Measurements from ENCODE around the gene TPRA1.

The TPRA1 gene

DNA sequence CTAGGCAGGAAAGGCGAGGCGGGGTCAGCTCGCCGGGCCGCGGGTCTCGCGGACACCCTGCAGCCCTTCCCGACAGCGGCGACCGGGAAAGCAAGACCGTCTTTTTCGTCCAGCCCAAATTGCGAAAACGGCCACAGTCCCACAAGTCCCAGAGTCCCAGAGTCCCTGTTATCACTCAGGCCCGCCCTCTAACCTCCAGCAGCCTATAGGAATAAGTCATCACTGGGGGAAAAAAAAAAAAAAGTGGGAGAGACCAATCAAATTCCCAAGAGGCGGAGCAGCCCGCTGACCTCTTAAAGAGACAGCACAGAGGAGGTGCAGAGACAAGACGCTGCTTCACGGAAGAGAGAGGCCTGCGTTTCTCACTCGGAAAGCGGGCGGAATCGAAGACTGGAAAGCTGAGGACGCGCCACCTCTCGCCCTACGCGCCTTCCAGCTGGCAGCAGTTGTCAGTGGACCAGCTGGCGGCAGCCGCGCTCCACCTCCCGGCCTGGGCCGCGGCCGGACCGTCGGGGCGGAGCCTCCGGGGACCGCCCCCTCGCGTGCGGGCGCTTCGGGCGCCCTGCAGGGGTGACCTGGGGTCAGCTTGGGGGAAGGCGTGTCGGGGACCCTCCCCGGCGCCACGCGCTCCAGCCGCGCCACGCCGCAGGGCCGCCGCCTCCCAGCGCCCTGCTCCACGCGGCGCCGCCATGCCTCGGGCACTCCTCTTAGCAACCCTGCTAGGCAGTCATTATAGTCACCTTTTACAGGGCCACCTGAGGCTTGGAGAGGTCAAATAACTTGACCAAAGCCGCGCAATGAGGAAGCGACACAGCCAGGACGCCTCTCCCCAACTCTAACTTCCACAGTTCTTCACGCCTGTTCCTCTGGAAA is at the start of gene TPRA1:
Gene TPRA1 (minus strand): TSS at position 141 of the 873 bp plus-strand sequence. CDS start 10,587 bp downstream, outside the sequence.
- DNase-seq (ENCODE audit: low spot score): peak; percentile 98

DNA sequence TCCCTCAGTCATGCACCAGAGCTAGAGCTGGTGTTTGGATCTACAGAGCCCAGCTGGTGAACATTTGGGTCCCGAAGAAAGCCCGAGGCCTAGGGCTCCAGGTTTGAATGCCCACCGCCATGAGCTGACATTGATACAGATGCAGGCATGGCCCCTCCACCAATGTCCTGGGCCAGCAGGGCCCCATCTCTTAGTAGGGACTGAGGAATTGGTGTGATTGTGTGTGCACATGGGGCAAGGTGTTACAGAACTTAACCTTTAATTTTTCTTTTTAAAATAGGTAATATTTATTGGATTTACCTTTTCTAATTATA is 49.5 kb upstream of the TPRA1 start:
- no peak for DNase-seq (ENCODE audit: low spot score)

DNA sequence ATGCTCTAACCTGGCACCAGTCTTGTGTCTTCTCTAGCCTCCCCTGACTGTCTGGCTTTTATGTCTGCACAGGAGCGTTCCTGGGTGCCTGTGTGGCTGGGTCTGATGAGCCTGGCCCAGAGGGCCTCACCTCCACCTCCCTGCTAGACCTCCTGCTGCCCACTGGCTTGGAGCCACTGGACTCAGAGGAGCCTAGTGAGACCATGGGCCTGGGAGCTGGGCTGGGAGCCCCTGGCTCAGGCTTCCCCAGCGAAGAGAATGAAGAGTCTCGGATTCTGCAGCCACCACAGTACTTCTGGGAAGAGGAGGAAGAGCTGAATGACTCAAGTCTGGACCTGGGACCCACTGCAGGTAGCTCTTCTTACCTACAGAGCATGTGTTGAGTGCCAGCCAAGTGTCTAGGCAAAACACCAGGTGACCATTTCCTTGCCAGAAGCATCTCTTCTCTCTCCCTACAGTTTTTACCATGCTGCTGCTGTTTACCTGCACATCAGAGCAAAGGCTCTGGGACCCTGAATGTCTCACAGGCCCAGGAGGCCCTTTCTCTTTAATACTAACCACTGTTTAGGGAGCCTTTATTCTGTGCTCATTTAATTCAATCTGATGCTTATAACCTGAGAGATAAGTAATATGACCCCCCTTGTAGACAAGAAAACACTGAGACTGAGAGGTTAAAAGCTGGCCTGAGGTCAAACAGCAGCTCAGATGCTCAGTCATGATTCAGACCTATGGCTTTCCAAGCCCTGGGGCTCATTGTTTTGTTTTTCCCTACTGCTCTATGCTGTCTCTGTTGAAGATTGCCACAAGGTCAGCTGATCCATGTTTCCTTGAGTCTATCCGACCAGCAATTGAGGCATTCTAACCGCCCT is 48.9 kb upstream of the TPRA1 start:
- DNase-seq (ENCODE audit: low spot score): no peak

DNA sequence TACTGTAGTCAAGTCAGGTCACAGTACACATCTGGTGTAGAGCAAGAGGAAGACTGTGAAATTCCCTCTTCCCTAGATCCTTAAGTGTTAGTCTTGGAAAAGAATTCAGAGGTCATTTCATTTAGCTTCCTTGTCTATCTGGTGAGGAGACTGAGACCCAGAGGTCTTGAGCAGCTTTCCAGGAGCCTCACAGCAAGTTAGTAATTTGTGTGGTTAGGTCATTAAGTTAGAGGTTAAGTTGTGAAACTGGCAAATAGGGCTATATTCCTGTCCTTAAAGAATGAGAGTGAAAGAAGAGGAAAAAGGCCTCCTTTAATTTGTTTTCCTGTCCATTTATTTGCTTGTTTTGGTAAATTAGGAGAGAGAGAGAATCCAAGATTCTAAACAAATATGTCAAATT is 47.4 kb upstream of the TPRA1 start:
- DNase-seq (ENCODE audit: low spot score): no peak

DNA sequence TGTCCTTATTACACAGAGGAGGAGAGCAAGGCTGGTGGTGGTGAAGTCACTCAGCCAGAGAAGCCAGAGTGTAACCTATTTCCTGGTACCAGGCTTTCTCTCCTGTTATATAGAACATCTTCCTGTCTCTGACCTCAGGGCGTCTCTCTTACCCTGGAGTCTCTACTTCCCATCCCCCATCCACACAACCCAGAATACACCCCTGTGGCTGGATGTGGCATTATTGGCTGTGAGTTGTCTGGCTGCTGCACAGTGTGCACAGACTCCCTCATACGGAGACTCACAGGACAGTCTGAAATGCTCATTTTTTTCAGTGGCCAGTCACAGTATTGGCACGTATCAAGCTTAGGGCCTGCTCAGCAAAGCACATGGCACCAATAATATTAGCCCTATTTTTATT is 47.0 kb upstream of the TPRA1 start:
- peak; percentile 24 for DNase-seq (ENCODE audit: low spot score)

DNA sequence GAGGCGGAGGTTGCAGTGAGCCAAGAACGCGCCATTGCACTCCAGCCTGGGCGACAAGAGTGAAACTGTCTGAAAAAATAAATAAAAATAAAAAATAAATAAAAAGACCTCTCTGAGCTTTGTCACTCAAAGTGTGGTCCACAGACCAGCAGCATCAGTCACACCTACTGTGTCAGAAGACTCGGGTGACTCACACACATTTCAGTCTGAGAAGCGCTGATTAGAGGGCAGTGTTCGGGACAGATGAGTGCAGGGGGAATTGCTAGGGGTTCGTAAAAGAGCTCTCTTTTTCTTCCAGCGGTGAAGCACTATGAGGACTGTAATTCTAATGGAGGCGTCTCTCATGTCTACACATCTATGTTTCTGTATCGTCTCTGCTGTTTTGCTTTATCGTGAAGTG is 44.1 kb upstream of the TPRA1 start:
- DNase-seq (ENCODE audit: low spot score): no peak

DNA sequence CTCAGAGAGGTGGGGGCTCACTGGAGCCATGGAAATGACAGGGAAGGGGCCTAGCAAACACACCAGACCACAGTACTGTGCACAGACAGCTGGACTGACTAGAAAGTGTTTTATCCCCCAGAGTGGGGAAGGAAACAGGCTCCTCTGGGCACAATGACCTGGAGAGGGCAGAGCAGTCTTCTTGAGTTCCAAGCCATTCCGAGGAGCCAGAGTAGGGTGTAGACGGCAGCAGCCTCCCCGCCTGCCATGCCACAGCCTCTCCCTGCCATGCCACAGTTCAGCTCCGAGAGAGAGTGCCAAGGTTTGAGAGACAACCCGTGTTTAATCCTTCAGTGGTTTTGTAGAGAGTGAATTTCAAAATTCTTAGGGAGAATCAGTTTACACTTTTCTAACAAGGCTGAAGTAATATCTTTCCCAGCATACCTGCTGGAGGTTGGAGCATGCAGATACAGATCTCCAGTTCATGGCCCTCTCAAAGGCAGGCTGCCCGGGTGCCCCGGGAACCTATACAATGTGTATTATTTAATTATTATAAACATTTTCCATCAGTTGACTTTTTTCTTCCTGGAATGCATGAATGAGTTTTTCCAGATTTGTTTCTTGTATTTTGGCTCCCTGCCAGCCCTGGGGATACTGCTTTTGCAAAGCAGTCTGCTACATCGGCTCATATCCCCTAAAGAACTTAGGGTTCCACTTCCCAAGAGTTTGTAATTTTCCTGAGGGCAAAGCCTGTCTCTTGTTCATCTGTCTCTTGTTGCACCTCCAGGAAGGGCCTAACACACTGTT is 41.7 kb upstream of the TPRA1 start:
- DNase-seq (ENCODE audit: low spot score): no peak

DNA sequence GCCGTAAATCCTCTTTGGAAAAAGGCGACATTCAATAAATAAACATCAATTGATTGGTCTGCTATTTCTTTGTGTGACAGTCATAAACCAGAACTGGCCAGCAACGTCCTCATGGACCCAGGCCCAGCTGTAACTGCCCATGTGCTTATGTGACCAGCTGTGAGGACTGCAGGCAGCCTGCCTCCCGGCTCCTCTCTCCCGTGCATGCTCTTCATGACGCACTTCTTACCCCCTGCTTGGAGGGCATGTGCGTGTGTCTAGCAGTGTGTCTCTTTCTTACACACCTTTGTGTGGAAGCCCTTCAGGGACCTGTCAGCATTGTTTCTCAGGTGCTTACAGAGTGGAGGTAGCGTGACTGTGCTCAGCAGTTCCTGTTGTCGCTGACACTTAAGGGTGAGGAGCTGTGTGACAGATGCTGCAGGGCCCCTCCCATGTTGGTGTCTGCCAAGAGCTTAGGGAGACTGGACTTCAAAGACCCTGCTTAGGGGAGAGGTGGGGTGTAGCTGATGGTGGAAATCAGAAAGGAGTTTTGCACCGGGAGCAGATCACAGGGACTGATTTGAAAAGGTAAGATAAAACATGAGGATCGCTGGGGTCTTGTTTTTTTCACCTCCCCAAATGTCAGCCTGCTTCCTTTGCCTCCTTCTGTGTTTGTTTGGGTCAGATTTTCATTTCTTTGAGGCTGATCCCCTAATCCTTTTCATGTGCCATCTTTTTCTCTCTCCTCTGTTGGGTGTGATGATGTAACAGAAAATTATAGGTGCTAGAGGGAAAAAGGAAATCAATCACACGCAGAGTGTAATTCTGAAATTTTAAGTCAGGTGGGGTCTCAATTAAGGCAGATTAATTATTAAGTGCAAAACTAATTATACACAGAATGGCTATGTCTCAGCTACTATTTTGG is 40.5 kb upstream of the TPRA1 start:
- DNase-seq (ENCODE audit: low spot score): no peak

DNA sequence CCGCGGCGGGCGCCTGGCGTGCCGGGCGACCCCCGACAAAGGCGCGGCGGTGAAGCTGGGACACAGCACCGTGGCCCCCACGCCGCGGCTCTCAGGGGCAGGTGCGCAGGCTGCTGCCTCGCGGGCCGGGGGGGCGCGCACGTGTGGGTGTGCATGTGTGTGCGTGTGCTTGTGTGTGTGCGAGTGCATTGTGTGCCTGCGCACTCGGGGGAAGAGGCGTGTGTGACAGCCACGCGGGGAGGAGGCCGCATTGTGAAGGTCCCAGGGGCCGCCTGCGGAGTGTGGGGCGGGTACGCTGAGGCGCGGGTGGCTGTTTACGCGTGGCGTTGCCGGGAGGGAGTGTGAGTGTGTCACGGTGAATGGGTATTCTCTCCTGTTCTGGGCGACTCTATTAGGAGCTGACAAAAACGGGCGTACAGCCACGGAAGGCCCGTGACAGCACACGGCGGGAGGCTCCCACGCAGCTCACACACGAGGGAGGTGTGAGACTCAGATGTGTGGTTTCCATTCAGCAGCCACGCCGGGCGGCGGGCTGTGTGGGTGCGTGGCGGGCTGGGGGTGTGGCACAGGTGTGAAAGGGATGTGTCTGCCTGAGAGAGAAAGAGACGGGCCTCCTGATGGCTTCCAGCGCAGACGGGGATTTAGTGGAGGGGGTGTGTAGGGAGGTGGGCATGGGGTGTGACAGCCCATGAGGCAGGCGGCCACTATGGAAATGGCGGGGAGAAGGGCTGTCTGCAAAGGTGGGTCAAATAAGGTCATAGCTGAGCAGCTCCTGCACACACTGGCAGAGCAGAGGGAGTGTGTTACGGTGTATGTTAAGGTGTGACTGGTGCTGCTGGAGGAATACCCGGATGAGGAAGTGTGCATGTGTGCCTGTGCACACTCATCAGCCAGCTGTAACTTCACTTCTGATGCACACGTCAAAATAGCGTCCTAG is 39.2 kb upstream of the TPRA1 start:
- DNase-seq (ENCODE audit: low spot score): no peak

DNA sequence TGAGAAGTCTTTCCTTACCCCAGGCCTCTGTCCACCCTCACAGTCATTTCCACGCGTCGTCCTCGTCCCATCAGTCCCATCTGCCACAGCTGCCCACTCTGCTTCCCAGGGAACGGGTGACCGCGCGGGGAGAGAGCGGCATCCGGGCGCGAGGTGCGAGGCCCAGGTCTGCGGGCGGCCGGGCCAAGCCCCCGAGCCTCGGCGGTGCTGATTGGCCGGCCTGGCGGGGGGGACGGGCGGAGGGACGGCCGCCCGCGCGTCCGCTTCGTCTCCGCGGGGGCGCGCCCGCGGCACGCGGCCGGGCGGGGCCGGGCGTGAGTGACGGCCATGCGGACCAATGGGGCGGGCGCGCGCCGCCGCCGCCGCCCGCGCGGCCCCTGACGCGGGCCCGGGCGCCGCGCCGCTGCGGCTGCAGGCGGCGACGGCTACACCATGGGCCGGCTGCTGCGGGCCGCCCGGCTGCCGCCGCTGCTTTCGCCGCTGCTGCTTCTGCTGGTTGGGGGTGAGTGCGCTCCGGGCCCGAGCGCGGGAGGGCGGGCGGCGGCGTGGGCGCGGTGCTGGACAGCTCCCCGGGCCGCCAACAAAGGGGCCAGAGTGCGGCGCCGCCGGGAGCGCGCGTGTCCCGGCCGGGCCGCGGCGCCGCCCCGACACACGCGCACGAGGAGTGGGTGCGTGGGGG is 38.4 kb upstream of the TPRA1 start, which contains the start of gene PODXL2:
Gene PODXL2 (plus strand): TSS at position 398 of the 679 bp plus-strand sequence. CDS start 35 bp downstream, at position 433.
- peak; percentile 95 for DNase-seq (ENCODE audit: low spot score)

DNA sequence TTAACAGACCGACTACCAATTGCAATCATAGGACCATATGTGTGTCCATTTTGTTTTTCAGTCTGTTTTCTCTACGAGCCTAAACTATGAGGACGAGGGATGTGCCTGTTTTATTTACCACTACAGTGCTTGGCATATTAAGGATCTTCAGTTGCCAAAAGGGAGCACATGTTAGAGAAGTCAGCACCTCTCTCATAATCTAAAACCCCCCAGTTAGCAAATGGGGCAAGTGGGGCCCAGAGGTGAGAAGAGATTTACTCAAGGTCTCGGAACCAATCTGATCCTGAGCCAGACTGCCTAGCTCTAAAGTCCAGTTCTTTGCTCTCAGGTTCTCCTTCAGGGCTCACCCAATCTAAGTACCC is 37.9 kb upstream of the TPRA1 start:
- DNase-seq (ENCODE audit: low spot score): no peak

DNA sequence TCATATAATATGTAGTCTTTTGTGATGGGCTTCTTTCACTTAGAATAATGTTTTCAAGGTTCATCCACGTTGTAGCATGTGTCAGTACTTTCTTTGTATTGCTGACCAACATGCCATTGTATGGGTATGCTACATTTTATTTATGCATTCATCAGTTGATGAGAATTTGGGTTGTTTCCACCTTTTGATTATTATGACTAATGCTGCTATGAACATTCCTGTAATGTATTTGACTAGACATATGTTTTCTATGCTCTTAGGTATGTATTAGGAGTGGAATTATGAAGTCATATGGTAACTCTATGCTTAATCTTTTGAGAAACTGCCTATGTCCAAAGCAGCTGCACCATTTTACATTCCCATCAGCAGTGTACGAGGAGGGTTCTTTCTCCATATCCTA is 35.3 kb upstream of the TPRA1 start:
- no peak for DNase-seq (ENCODE audit: low spot score)

DNA sequence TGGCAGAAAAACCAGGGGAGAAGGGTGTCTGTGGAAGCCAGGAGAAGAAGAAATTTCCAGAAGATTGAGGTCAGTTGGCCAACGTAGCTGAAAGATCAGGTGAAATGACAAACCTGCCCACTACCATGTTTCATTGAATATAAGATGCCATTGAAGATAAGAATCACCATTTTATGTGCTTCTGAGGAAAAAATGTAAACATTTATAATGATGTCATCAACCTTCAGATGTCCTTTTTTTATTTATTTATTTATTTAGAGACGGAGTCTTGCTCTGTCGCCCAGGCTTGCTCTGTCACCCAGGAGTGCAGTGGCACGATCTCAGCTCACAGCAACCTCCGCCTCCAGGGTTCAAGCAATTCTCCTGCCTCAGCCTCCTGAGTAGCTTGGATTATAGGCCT is 33.5 kb upstream of the TPRA1 start:
- DNase-seq (ENCODE audit: low spot score): no peak

DNA sequence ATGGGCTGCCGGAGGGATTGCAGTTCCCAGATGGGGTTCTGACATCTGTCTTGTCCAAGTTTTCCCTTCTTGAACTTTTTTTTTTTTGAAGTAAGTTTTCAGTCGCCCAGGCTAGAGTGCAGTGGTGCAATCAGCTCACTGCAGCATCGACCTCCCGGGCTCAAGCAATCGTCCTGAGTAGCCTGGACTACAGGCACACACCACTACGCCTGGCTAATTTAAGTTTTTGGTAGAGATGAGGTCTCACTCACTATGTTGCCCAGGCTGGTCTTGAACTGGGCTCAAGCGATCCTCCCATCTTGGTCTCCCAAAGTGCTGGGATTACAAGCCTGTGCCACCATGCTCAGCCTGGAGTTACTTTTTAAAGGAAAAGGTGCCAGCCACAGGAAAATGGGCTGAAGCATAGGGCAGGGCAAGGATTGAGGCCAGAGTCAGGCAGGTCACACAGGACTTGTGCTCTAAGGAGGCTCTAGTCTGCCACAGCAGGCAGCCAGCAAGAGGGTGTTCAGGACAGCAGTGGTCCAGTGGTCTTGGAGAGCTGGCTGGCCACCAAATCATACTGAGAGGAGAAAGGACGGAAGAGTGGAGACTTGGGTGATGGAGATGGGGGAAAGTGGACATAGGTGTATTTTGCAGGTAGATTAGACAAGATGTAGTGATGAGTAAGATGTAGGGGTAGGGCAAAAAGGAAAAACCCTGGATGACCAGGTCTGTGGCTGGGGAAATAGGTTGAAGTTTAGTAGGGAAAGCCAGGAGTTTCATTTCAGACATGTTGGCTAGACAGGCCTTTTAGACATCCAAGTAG is 32.4 kb upstream of the TPRA1 start:
- no peak for DNase-seq (ENCODE audit: low spot score)

DNA sequence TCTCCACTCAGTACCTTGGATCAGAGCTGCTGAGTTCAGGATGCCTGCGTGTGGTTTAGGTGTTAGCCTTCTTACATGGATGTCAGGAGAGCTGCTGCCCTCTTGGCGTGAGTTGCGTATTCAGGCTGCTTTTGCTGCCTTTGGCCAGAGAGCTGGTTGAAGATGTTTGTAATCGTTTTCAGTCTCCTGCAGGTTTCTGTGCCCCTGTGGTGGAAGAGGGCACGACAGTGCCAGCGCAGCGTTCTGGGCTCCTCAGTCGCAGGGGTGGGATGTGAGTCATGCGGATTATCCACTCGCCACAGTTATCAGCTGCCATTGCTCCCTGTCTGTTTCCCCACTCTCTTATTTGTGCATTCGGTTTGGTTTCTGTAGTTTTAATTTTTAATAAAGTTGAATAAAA is 31.5 kb upstream of the TPRA1 start:
- no peak for DNase-seq (ENCODE audit: low spot score)

DNA sequence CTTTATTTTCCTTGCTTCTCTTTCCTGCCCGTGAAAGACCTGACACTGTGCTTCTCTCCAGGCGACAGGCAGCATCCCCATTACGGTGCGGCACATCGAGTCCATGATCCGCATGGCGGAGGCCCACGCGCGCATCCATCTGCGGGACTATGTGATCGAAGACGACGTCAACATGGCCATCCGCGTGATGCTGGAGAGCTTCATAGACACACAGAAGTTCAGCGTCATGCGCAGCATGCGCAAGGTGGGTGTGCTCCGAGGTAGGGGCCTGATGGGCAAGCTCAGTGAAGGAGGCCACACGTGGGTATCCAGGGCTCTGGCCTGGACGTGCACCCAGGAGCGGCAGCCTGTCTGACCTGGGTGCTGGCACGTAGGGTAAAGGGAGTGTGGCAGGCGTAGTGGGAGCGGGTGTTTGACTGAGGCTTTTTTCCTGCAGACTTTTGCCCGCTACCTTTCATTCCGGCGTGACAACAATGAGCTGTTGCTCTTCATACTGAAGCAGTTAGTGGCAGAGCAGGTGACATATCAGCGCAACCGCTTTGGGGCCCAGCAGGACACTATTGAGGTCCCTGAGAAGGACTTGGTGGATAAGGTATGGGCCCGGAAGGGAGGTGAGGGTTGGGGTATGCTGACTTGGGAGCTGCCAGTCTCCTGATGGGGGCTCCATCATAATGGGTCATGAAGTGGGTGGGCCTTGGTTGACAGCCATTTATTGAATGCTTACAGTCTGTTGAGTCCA is 30.3 kb upstream of the TPRA1 start:
- no peak for DNase-seq (ENCODE audit: low spot score)

DNA sequence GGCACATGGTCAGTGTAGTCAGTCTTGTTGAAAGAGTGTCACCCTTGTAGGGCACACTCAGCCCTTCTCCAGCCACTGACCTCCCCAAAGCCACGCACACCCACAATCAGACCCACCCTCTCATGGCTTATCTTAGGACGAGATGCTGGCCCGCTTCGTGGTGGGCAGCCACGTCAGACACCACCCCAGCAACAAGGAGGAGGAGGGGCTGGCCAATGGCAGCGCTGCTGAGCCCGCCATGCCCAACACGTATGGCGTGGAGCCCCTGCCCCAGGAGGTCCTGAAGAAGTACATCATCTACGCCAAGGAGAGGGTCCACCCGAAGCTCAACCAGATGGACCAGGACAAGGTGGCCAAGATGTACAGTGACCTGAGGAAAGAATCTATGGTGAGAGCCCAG is 28.4 kb upstream of the TPRA1 start:
- DNase-seq (ENCODE audit: low spot score): no peak
